ENCODE measurements around the gene A4GNT. TPM values are rescaled to one million over a fixed set of nuclear protein-coding genes. Genes with fewer than 3 reads are reported as not detected.
"Not testable (repeated sequence)": the region's sequence is repeated elsewhere in the genome, so short reads cannot be mapped to it uniquely, and the experiment has no call there.

Gene A4GNT
- total RNA-seq, 1 donor from 2014 or later = not detected

DNA sequence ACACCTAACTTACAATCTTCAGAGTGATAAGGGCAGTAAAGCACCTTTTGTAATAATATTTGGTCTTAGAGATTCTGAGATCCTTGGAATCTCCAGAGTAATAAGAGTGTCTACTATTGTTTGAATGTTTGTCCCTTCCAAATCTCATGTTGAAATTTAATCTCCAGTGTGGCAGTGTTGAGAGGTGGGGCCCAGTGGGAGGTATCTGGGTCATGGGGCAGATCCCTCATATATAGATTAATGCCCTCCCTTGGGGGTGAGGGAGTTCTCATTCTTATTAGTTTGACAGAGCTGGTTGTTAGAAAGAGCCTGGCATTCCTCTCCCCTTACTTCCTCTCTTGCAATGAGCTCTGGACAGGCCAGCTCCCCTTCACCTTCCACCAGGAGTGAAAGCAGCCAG lies 32.8 kb downstream of the A4GNT start:
- Histone ChIP-seq H3K9me3 (no peaks in the 10 kb centered on the region), H3K27ac (no peak overlapping the region), H3K27me3 (no peaks in the 10 kb centered on the region), H3K4me3 (no peak overlapping the region), H3K4me1 (no peaks in the 10 kb centered on the region), H3K36me3 (peaks cover 0 to 4% of the 10 kb centered on the region in 2 donors)
- DNase-seq (ENCODE audit: extremely low spot score in 2 of 2) = no peak
- TF ChIP-seq POLR2A (IDR thresholded peaks at IDR 0.05) (no peak), CTCF (IDR thresholded peaks at IDR 0.05) (no peak), POLR2AphosphoS5 (IDR thresholded peaks at IDR 0.05; ENCODE audit: insufficient read depth in 1 of 2, low read depth in 1 of 2) (no peak)
- intact Hi-C loops (cut with DNase I) = no loop called here

DNA sequence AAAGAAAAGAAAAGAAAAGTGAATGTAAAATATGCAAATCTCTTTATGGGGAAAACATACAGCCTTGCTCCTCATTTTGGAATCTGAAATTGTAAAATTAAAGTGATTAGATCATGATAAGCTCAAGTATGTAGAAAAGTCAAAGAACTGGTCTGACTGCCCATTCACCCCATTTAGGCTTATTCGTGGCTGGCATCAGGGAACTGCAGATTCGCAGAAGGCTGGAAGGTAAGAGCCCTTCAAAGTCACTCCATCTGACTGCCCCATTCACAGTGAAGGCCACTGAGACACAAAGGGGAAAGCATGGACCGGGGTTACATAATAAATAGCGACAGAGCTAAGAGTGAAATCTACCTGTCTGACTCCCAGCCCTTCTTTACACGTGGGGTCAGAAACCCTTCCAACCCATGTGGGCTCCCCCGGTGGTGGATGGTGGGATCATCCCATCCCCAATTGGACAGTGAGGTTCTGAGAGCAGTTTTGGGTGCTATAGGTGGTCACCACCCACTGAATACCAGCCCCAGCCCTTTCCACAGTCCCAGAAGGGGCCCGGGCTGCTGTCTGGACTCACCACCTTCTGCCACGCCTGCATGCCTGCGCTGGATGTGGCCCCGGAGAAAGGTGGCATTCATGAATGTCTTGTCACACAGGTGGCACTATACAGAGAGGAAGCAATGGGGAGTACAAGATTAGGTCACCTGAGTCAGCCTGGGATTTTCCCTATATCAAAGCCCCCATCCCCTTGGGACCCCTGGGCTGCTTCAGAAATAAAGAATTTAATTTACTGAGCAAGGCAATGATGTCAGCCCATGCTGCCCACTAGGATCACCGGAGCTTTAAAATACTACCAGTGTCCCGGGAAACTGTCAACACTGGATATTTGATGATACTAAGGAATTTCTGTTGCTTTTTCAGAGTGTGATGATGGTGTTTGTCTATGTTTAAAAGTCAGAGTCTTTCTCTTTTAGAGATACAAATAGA lies 34.7 kb downstream of the A4GNT start:
- TF ChIP-seq CTCF (IDR thresholded peaks at IDR 0.05) (no peak), POLR2AphosphoS5 (IDR thresholded peaks at IDR 0.05; ENCODE audit: insufficient read depth in 1 of 2, low read depth in 1 of 2) (no peak), POLR2A (IDR thresholded peaks at IDR 0.05) (no peak)
- Histone ChIP-seq H3K4me3 (no peak overlapping the region), H3K9me3 (no peaks in the 10 kb centered on the region), H3K27me3 (no peaks in the 10 kb centered on the region), H3K27ac (no peak overlapping the region), H3K4me1 (no peaks in the 10 kb centered on the region), H3K36me3 (peaks cover 0 to 16% of the 10 kb centered on the region in 2 donors)
- no peak for DNase-seq (ENCODE audit: extremely low spot score in 2 of 2)
- intact Hi-C loops (cut with DNase I) = no loop called here

DNA sequence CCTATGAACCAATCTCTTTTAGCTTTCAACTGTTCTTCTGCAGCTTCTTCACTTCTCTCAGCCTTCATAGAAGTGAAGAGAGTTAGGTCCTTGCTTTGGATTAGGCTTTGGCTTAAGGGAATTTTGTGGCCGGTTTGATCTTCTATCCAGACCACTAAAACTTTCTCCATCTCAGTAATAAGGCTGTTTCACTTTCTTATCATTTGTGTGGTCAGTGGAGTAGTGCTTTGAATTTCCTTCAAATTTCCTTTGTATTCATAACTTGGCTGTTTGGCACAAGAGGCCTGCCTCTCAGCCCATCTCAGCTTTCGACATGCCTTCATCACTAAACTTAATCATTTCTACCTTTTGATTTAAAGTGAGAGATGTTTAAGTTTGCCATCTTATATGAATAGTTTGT lies 38.5 kb downstream of the A4GNT start:
- H3K27ac ChIP-seq = no peak overlapping the region
- no peak overlapping the region for H3K4me3 ChIP-seq
- H3K36me3 ChIP-seq = peaks cover 0 to 24% of the 10 kb centered on the region in 2 donors
- intact Hi-C loops (cut with DNase I) = no loop called here
- TF ChIP-seq POLR2AphosphoS5 (IDR thresholded peaks at IDR 0.05; ENCODE audit: insufficient read depth in 1 of 2, low read depth in 1 of 2) = no peak
- no peak for TF ChIP-seq POLR2A (IDR thresholded peaks at IDR 0.05)
- no peak for TF ChIP-seq CTCF (IDR thresholded peaks at IDR 0.05)
- no peaks in the 10 kb centered on the region for H3K9me3 ChIP-seq
- no peaks in the 10 kb centered on the region for H3K4me1 ChIP-seq
- no peaks in the 10 kb centered on the region for H3K27me3 ChIP-seq
- no peak for DNase-seq (ENCODE audit: extremely low spot score in 2 of 2)

DNA sequence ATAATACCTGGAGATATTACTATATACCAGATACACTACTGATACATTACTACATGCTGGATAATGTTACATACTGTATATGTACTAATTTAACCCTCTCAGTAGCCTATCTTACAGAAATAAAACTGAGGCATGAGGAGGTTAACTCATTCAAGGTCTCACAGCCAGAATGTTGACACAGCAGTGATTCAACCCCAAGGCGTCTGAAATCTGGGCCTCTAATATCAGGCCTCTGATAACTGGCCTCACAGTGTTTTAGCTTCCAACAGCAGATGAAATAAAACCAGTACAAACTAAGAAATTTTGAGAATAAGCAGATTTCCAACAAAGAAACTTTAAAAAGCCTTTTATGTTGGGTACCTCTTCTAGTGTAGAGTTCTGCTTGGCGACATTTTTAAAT lies 40.2 kb downstream of the A4GNT start:
- no peak for DNase-seq (ENCODE audit: extremely low spot score in 2 of 2)
- Histone ChIP-seq H3K27ac (no peak overlapping the region), H3K4me3 (no peak overlapping the region), H3K4me1 (no peaks in the 10 kb centered on the region), H3K9me3 (no peaks in the 10 kb centered on the region), H3K27me3 (no peaks in the 10 kb centered on the region), H3K36me3 (peaks cover 0 to 38% of the 10 kb centered on the region in 2 donors)
- intact Hi-C loops (cut with DNase I) = no loop called here
- no peak for TF ChIP-seq POLR2AphosphoS5 (IDR thresholded peaks at IDR 0.05; ENCODE audit: insufficient read depth in 1 of 2, low read depth in 1 of 2)
- no peak for TF ChIP-seq POLR2A (IDR thresholded peaks at IDR 0.05)
- no peak for TF ChIP-seq CTCF (IDR thresholded peaks at IDR 0.05)

GRCh38 chr3:138089091-138089490 lies 43.1 kb downstream of the A4GNT start:
- H3K27ac ChIP-seq = no peak overlapping the region
- H3K4me1 ChIP-seq = no peaks in the 10 kb centered on the region
- no peak for TF ChIP-seq CTCF (IDR thresholded peaks at IDR 0.05)
- TF ChIP-seq POLR2A (IDR thresholded peaks at IDR 0.05) = no peak
- TF ChIP-seq POLR2AphosphoS5 (IDR thresholded peaks at IDR 0.05; ENCODE audit: insufficient read depth in 1 of 2, low read depth in 1 of 2) = no peak
- no peak overlapping the region for H3K4me3 ChIP-seq
- intact Hi-C loops (cut with DNase I) = no loop called here
- H3K27me3 ChIP-seq = no peaks in the 10 kb centered on the region
- no peaks in the 10 kb centered on the region for H3K9me3 ChIP-seq
- peaks cover 0 to 40% of the 10 kb centered on the region in 2 donors for H3K36me3 ChIP-seq
- no peak for DNase-seq (ENCODE audit: extremely low spot score in 2 of 2)

- H3K9me3 ChIP-seq, H3K27ac ChIP-seq: not testable (repeated sequence)
- peaks cover 0 to 28% of the 10 kb centered on the region in 2 donors for H3K36me3 ChIP-seq
Measured at GRCh38 chr3:138085745-138086144, 46.4 kb downstream of the A4GNT start.

More at GRCh38 chr3:138085745-138086144, 46.4 kb downstream of the A4GNT start:
- H3K4me3 ChIP-seq; intact Hi-C loops (cut with DNase I); H3K27me3 ChIP-seq; DNase-seq (ENCODE audit: extremely low spot score in 2 of 2): not testable (repeated sequence)
- peaks cover 17% of the 10 kb centered on the region for H3K4me1 ChIP-seq

Data from vagina (tissue), 2 donors.